ENCODE data around the gene AP1S2. TPM values are rescaled to one million over a fixed set of nuclear protein-coding genes. Genes with fewer than 3 reads are reported as not detected.

Gene AP1S2
- total and polyA plus RNA-seq, 2 of the 8 experiments (the other 6 are each of a cell fraction or from before 2014, with no cell fraction given): 88.2 to 237 TPM

- Histone ChIP-seq H2AK5ac (ENCODE audit: low read depth, low read length) (no peak overlapping the region), H3K36me3 (ENCODE audit: control insufficient read depth in 2 of 4, insufficient read depth in 4 of 4, low read length in 3 of 4) (no peaks in the 10 kb centered on the region), H3K79me2 (ENCODE audit: control insufficient read depth in 1 of 2, insufficient read depth in 2 of 2, low read length in 2 of 2) (no peaks in the 10 kb centered on the region), H3K56ac (replicated peaks; ENCODE audit: insufficient read length, low read depth, low read length) (no peak overlapping the region), H3K9ac (replicated peaks in 1 of 4; ENCODE audit: extremely low read depth in 1 of 4, low read depth in 3 of 4, low read length in 3 of 4) (no peak overlapping the region), H3K4me2 (ENCODE audit: insufficient read depth in 1 of 2, low read depth in 2 of 2, low read length in 2 of 2) (no peak overlapping the region), H3K14ac (ENCODE audit: insufficient read length) (no peak overlapping the region), H3K23ac (ENCODE audit: insufficient read length) (no peak overlapping the region), H3K9me3 (ENCODE audit: insufficient read depth in 2 of 2, low read depth in 1 of 2, low read length in 1 of 2) (no peaks in the 10 kb centered on the region), H3K27me3 (replicated peaks in 1 of 4; ENCODE audit: control insufficient read depth in 3 of 4, extremely low read depth in 1 of 4, insufficient read depth in 3 of 4, low read length in 3 of 4) (no peaks in the 10 kb centered on the region), H3K18ac (ENCODE audit: extremely low read depth, low read length) (no peak overlapping the region), H4K5ac (ENCODE audit: insufficient read length, low read depth, low read length) (no peak overlapping the region), H4K8ac (ENCODE audit: extremely low read depth, insufficient read depth, low read length) (no peak overlapping the region), H2BK20ac (ENCODE audit: low read length) (no peak overlapping the region; the same call in 1 of the 2 replicates), H3K27ac (ENCODE audit: low read depth, low read length) (no peak overlapping the region), H2BK12ac (ENCODE audit: low read depth, low read length) (no peak overlapping the region), H3K79me1 (ENCODE audit: low read depth, low read length) (no peaks in the 10 kb centered on the region), H3K23me2 (ENCODE audit: low read depth, low read length) (no peaks in the 10 kb centered on the region), H2BK15ac (ENCODE audit: low read length) (no peak overlapping the region), H4K91ac (replicated peaks; ENCODE audit: insufficient read length, low read length) (no peak overlapping the region), H4K20me1 (replicated peaks in 1 of 2; ENCODE audit: control insufficient read depth in 1 of 2, insufficient read depth in 2 of 2, low read length in 2 of 2) (no peaks in the 10 kb centered on the region), H3K4ac (replicated peaks; ENCODE audit: insufficient read length, low read depth, low read length) (no peak overlapping the region), H3K4me1 (replicated peaks in 1 of 4; ENCODE audit: control insufficient read depth in 3 of 4, insufficient read depth in 4 of 4, low read length in 3 of 4) (no peaks in the 10 kb centered on the region; a peak in 3 of 7 replicates), H2BK120ac (replicated peaks; ENCODE audit: low read depth, low read length) (no peak overlapping the region), H3K4me3 (ENCODE audit: extremely low read depth in 1 of 4, insufficient read depth in 2 of 4, low read depth in 3 of 4, low read length in 4 of 4) (no peak overlapping the region), H2BK5ac (ENCODE audit: low read depth, low read length) (no peak overlapping the region; the same call in 1 of the 2 replicates), H2AFZ (ENCODE audit: low read length) (no peak overlapping the region)
- 94% methylated on average over 3 of the region's 3 CpGs; no CpG with 5 or more reads in 1 of the 2 experiments for WGBS, 2 experiments (ENCODE audit: extremely low coverage in 1 of 2, insufficient coverage in 1 of 2, insufficient read length in 1 of 2, insufficient replicate concordance in 2 of 2, low coverage in 1 of 2, low lambda C conversion rate in 2 of 2, missing lambda C conversion rate in 1 of 2)
- FAIRE-seq (no peak), DNase-seq (ENCODE audit: low read depth in 1 of 2, low spot score in 2 of 2) (no peak)
- POLR2A ChIA-PET (ENCODE audit: partially characterized antibody): interaction anchor here (0.6 kb wide), 1 partner anchor 162 kb away, joined by 3 read pairs; no protein-coding TSS in a partner anchor
- CTCF ChIA-PET (ENCODE audit: partially characterized antibody): no interaction called here
- TF ChIP-seq BRCA1 (IDR thresholded peaks at IDR 0.05; ENCODE audit: low read depth, low read length): no peak
- TF ChIP-seq E2F6 (IDR thresholded peaks at IDR 0.05): no peak
- no peak for TF ChIP-seq CTBP2 (IDR thresholded peaks at IDR 0.05; ENCODE audit: borderline replicate concordance, insufficient read depth, insufficient read length, low read length)
- no peak for TF ChIP-seq ATF3 (IDR thresholded peaks at IDR 0.05; ENCODE audit: insufficient read depth, low read depth, low read length)
- TF ChIP-seq BCL11A (IDR thresholded peaks at IDR 0.05; ENCODE audit: low read depth in 2 of 2, low read length in 2 of 2): no peak
- no peak for TF ChIP-seq CBX5 (IDR thresholded peaks at IDR 0.05; ENCODE audit: low read depth, low read length)
- TF ChIP-seq SP2 (IDR thresholded peaks at IDR 0.05; ENCODE audit: low read length): no peak
- TF ChIP-seq POLR2AphosphoS5 (IDR thresholded peaks at IDR 0.05; ENCODE audit: low read depth, low read length): no peak
- TF ChIP-seq KDM1A (IDR thresholded peaks at IDR 0.05; ENCODE audit: borderline replicate concordance, low read length): no peak
- TF ChIP-seq TAF1 (IDR thresholded peaks at IDR 0.05; ENCODE audit: low read depth, low read length): no peak
Measured at GRCh38 chrX:15860921-15861320, 6.3 kb upstream of the AP1S2 start.
